Gastroesophageal sphincter (tissue), 3 donors: ENCODE results near the gene CELA3A.

Experiments
- CTCF ChIP-seq, 4 experiments: fragments of 200-600 bp in 2 of 4; fragments of 450-650 bp in 2 of 4; sonication (generic) in 1 of 4; IDR thresholded peaks; one replicate each; pipeline ENCODE4 v1.5.1; 2017 to 2019; ENCODE audit warnings: antibody characterized with exemption in 4 of 4, mild to moderate bottlenecking in 2 of 4, moderate library complexity in 2 of 4
- EP300 ChIP-seq: sonication (generic); formaldehyde crosslinking; IDR thresholded peaks from one replicate; pipeline ENCODE4 v1.6.1; 2017; ENCODE audit warnings: antibody characterized with exemption, mild to moderate bottlenecking
- POLR2A ChIP-seq, 2 donors: fragments of 450-650 bp; IDR thresholded peaks; one replicate each; pipeline ENCODE4 v1.6.1; 2017; ENCODE audit warnings: antibody characterized with exemption in 2 of 2, mild to moderate bottlenecking in 2 of 2, moderate library complexity in 1 of 2
- POLR2AphosphoS5 ChIP-seq: sonication (generic); formaldehyde crosslinking; IDR thresholded peaks from one replicate; pipeline ENCODE4 v1.6.1; 2017; ENCODE audit warnings: antibody characterized with exemption

GRCh38 chr1:21966247-21967000 lies 35.0 kb upstream of the CELA3A start:
- no peak for TF ChIP-seq POLR2A (IDR thresholded peaks at IDR 0.05)
- TF ChIP-seq CTCF (IDR thresholded peaks at IDR 0.05): no peak
- no peak for TF ChIP-seq POLR2AphosphoS5
- no peak for TF ChIP-seq EP300
